CD14-positive monocyte (primary cell): ENCODE measurements around the gene NACA2. TPM values are rescaled to one million over a fixed set of nuclear protein-coding genes. Genes with fewer than 3 reads are reported as not detected.
A peak's percentile ranks its signal among the peaks of the same experiment; 100 is the strongest.

Experiments used
- DNase-seq, 3 donors: peaks; one replicate each; pipeline ENCODE4 v3.0.0-alpha.2; 2011 to 2022
- H2AFZ ChIP-seq: 2 replicates; pipeline ENCODE4 v1.6.0; 2012; ENCODE audit warnings: mild to moderate bottlenecking, low read depth, low read length, inconsistent platforms; ENCODE audit not compliant: insufficient read depth, poor library complexity, severe bottlenecking
- H3K27ac ChIP-seq, 2 donors: 1 replicate in 1 of 2; 2 replicates in 1 of 2; pipeline ENCODE4 v1.5.1; 2012 to 2013; ENCODE audit warnings: low read length in 2 of 2, control low read depth in 1 of 2, inconsistent platforms in 1 of 2, low read depth in 1 of 2, mild to moderate bottlenecking in 1 of 2
- H3K27me3 ChIP-seq, 2 donors: one replicate each; pipeline versions ENCODE4 v1.6.0 to v1.6.1; 2011 to 2013; ENCODE audit warnings: low read length in 2 of 2; ENCODE audit not compliant: control insufficient read depth in 2 of 2, insufficient read depth in 2 of 2
- H3K36me3 ChIP-seq, 2 donors: replicated peaks in 1 of 2; 1 replicate in 1 of 2; 2 replicates in 1 of 2; pipeline versions ENCODE4 v1.5.1 to v1.6.1; 2012 to 2013; ENCODE audit warnings: low read length in 2 of 2, control low read depth in 1 of 2, inconsistent platforms in 1 of 2, mild to moderate bottlenecking in 1 of 2; ENCODE audit not compliant: insufficient read depth in 2 of 2, control insufficient read depth in 1 of 2
- H3K4me1 ChIP-seq, 2 donors: 1 replicate in 1 of 2; 2 replicates in 1 of 2; pipeline versions ENCODE4 v1.5.1 to v1.6.1; 2012 to 2013; ENCODE audit warnings: low read length in 2 of 2, control low read depth in 1 of 2, inconsistent platforms in 1 of 2, mild to moderate bottlenecking in 1 of 2, moderate library complexity in 1 of 2; ENCODE audit not compliant: insufficient read depth in 2 of 2, control insufficient read depth in 1 of 2
- H3K4me2 ChIP-seq: replicated peaks from 2 replicates; pipeline ENCODE3; 2012; ENCODE audit warnings: low read length, moderate library complexity, mild to moderate bottlenecking; ENCODE audit not compliant: poor library complexity, severe bottlenecking; ENCODE audit errors: extremely low read depth
- H3K4me3 ChIP-seq, 3 experiments: fragments of 200-600 bp in 1 of 3; sonication (generic) in 1 of 3; replicated peaks in 1 of 3; 1 replicate in 2 of 3; 2 replicates in 1 of 3; pipeline ENCODE4 v1.5.1; 2011 to 2013; ENCODE audit warnings: low read length in 3 of 3, mild to moderate bottlenecking in 3 of 3, control low read depth in 2 of 3, low read depth in 2 of 3, inconsistent platforms in 1 of 3, moderate library complexity in 1 of 3
- H3K79me2 ChIP-seq: 2 replicates; pipeline ENCODE4 v1.6.0; 2012; ENCODE audit warnings: mild to moderate bottlenecking, control low read depth, inconsistent platforms, low read length, moderate library complexity; ENCODE audit not compliant: insufficient read depth
- H3K9ac ChIP-seq: 2 replicates; pipeline ENCODE4 v1.6.0; 2017; ENCODE audit warnings: low read length, mild to moderate bottlenecking; ENCODE audit not compliant: insufficient read depth, poor library complexity, severe bottlenecking
- H3K9me3 ChIP-seq, 2 donors: replicated peaks in 1 of 2; 1 replicate in 1 of 2; 2 replicates in 1 of 2; pipeline versions ENCODE4 v1.5.1 to v1.6.1; 2012 to 2013; ENCODE audit warnings: low read length in 2 of 2, control low read depth in 1 of 2; ENCODE audit not compliant: control insufficient read depth in 1 of 2, insufficient read depth in 1 of 2
- H4K20me1 ChIP-seq: 2 replicates; pipeline ENCODE4 v1.6.0; 2012; ENCODE audit warnings: mild to moderate bottlenecking, low read length, control low read depth, moderate library complexity; ENCODE audit not compliant: insufficient read depth
- H3K27ac Mint-ChIP-seq, 7 donors: one replicate each; pipeline ENCODE4 v1.8.0; 2020; ENCODE audit warnings: mild to moderate bottlenecking in 7 of 7, mixed read lengths in 7 of 7, moderate library complexity in 6 of 7, inconsistent platforms in 2 of 7
- H3K27me3 Mint-ChIP-seq, 3 donors: one replicate each; pipeline ENCODE4 v1.8.0; 2021 to 2022; ENCODE audit warnings: low read depth in 3 of 3, mild to moderate bottlenecking in 3 of 3, mixed read lengths in 3 of 3, moderate library complexity in 3 of 3, inconsistent platforms in 1 of 3
- H3K36me3 Mint-ChIP-seq, 2 donors: one replicate each; pipeline ENCODE4 v1.8.0; 2020; ENCODE audit warnings: mixed read lengths in 2 of 2, inconsistent platforms in 1 of 2, mild to moderate bottlenecking in 1 of 2
- H3K4me1 Mint-ChIP-seq: one replicate; pipeline ENCODE4 v1.8.0; 2020; ENCODE audit warnings: mild to moderate bottlenecking, mixed read lengths
- H3K4me3 Mint-ChIP-seq, 2 donors: one replicate each; pipeline ENCODE4 v1.8.0; 2020; ENCODE audit warnings: mild to moderate bottlenecking in 2 of 2, mixed read lengths in 2 of 2, moderate library complexity in 1 of 2
- H3K9me3 Mint-ChIP-seq, 7 donors: one replicate each; pipeline ENCODE4 v1.8.0; 2020 to 2022; ENCODE audit warnings: mixed read lengths in 7 of 7, mild to moderate bottlenecking in 6 of 7, moderate library complexity in 6 of 7, inconsistent platforms in 2 of 7
- CTCF ChIP-seq: fragments of 200-600 bp; IDR thresholded peaks from one replicate; pipeline ENCODE4 v1.8.0; 2022; ENCODE audit warnings: antibody characterized with exemption, mild to moderate bottlenecking
- WGBS: methylation state at CpG from one replicate; pipeline ENCODE4 v1.1.5; 2013; ENCODE audit warnings: missing lambda C conversion rate; ENCODE audit not compliant: insufficient coverage; 5-methylcytosine and 5-hydroxymethylcytosine counted together
- intact Hi-C, 2 donors: fragments of 100-400 bp; cut with micrococcal nuclease; formaldehyde crosslinking; loops; one replicate each; pipeline versions ENCODE4 v1.15.0 to v1.15.1; 2023
- polyA plus RNA-seq, 3 donors: library from polyadenylated mRNA; depleted of rRNA in 1 of 3; unstranded in 2 of 3; stranded (reverse) in 1 of 3; fragments of 300-500 nt in 2 of 3; fragments of >200 nt in 1 of 3; fragmentation: Illumina TruSeq in 2 of 3; gene quantifications; 1 replicate in 2 of 3; 2 replicates in 1 of 3; pipeline ENCODE4 v1.2.3, GENCODE V29; 2012 to 2021

Gene NACA2
- polyA plus RNA-seq, 3 donors, result not detected

DNA sequence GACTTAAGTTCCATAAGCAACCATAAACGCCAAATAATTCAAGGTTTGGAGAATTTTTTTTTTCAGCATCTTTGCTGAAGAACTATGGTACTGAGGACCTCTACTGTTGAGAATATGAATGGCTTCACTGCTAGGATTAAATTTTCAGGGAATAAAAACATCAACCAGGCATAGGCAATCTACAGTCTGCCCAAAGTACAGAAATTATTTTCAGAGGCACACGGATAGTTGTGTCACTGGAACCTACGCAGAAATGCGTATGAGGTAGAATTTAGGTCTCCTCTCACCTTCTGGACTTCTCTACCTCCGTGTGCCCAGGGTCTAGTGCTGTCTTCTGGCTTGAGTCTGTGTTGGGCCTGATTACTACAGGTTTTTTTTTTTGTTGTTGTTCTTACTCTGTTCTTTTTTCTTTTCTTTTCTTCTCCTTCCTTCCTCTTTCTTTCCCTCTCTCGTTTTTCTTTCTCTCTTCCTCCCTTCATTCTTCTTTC lies 39.7 kb downstream of the NACA2 start:
- peaks cover 0 to 1% (median 0%) of the 10 kb centered on the region in 7 donors for H3K9me3 Mint-ChIP-seq
- DNase-seq, result no peak
- Histone ChIP-seq H3K36me3 (no peaks in the 10 kb centered on the region), H2AFZ (no peak overlapping the region), H3K27ac (no peak overlapping the region), H3K27me3 (peaks cover 8 to 19% of the 10 kb centered on the region in 2 donors), H3K9ac (no peak overlapping the region), H3K79me2 (no peaks in the 10 kb centered on the region), H3K4me2 (no peak overlapping the region), H3K4me3 (no peak overlapping the region), H3K4me1 (no peaks in the 10 kb centered on the region), H4K20me1 (no peaks in the 10 kb centered on the region), H3K9me3 (no peaks in the 10 kb centered on the region)
- TF ChIP-seq CTCF, result peak; percentile 13
- H3K27me3 Mint-ChIP-seq, result peaks cover 11 to 52% (median 37%) of the 10 kb centered on the region in 3 donors
- no peaks in the 10 kb centered on the region for H3K36me3 Mint-ChIP-seq
- intact Hi-C loops, result loop anchor here (10.0 kb wide), 1 partner anchor 136 kb away; no protein-coding TSS in a partner anchor
- H3K4me3 Mint-ChIP-seq, result no peak overlapping the region
- no peaks in the 10 kb centered on the region for H3K4me1 Mint-ChIP-seq
- no CpG with 5 or more reads among the region's 6 CpGs for WGBS
- H3K27ac Mint-ChIP-seq, result no peak overlapping the region

- Mint-ChIP-seq H3K4me1 (no peaks in the 10 kb centered on the region), H3K4me3 (no peak overlapping the region), H3K27ac (no peak overlapping the region), H3K9me3 (peaks cover 0 to 12% (median 7%) of the 10 kb centered on the region in 7 donors), H3K36me3 (no peaks in the 10 kb centered on the region), H3K27me3 (peaks cover 16 to 54% (median 40%) of the 10 kb centered on the region in 3 donors)
- intact Hi-C loops, result no loop called here
- TF ChIP-seq CTCF, result no peak
- Histone ChIP-seq H3K4me2 (no peak overlapping the region), H3K9ac (no peak overlapping the region), H3K4me3 (no peak overlapping the region), H3K27me3 (peaks cover 12 to 19% of the 10 kb centered on the region in 2 donors), H2AFZ (no peak overlapping the region), H4K20me1 (no peaks in the 10 kb centered on the region), H3K27ac (no peak overlapping the region), H3K79me2 (no peaks in the 10 kb centered on the region), H3K9me3 (no peaks in the 10 kb centered on the region), H3K4me1 (no peaks in the 10 kb centered on the region), H3K36me3 (no peaks in the 10 kb centered on the region)
- no peak for DNase-seq
Observed at GRCh38 chr17:61547113-61547512, 43.9 kb downstream of the NACA2 start.
